ENCODE data around the gene KRT16.
"Not testable (repeated sequence)": the region's sequence is repeated elsewhere in the genome, so short reads cannot be mapped to it uniquely, and the experiment has no call there.

KRT16 gene

DNA sequence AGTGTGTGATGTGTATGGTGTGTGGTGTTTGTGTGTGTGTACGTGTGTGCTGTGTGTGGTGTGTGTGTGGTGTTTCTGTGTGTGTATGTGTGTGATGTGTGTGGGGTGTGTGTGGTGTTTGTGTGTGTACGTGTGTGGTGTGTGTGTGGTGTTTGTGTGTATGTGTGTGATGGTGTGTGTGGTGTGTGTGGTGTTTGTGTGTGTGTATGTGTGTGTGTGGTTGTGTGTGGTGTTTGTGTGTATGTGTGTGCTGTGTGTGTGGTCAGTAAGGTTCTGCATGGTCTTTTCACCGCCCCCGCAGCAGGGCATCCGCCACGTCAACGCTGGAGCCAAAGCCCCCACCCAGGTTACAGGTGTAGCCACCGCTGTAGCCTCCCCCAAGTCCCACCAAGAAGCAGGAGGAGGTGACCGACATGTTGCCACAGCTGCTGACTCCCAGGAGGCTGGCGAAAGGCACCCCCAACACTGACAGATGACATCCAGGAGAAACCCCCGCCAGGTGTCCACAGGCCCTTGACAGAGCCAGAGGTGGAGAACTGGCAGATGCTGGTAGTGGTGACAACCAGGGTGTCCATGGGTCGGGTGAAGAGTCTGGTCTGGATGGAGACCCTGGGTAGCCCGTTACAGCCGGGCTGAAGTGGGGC, 21.1 kb upstream of the KRT16 start:
- no peak for DNase-seq (ENCODE audit: low read depth)
- no peak overlapping the region for H3K4me3 ChIP-seq (ENCODE audit: low read length)

DNA sequence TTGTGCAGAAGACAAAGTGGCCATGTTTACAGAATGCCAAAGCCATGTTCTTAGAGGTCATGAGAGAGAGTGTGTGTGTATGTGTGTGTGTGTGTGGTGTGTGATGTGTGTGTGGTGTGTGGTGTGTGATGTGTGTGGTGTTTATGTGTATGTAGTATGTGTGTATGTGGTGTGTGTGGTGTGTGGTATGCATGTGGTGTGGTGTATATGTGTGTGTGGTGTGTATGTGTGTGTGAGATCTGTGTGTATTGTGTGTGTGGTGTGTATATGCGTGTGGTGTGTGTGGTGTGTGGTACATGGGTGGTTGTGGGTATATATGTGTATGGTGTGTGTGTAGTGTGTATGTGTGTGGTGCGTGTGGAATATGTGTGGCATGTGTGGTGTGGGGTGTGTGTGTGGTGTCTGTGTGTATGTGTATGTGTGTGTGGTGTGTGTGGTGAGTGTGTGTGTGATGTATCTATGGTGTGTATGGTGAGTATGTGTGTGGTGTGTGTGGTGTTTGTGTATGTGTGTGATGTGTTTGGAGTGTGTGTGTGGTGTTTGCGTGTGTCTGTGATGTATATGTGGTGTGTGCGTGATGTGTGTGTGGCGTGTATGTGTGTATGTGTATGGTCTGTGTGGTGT, 20.0 kb upstream of the KRT16 start:
- TF ChIP-seq, protein P1, sequence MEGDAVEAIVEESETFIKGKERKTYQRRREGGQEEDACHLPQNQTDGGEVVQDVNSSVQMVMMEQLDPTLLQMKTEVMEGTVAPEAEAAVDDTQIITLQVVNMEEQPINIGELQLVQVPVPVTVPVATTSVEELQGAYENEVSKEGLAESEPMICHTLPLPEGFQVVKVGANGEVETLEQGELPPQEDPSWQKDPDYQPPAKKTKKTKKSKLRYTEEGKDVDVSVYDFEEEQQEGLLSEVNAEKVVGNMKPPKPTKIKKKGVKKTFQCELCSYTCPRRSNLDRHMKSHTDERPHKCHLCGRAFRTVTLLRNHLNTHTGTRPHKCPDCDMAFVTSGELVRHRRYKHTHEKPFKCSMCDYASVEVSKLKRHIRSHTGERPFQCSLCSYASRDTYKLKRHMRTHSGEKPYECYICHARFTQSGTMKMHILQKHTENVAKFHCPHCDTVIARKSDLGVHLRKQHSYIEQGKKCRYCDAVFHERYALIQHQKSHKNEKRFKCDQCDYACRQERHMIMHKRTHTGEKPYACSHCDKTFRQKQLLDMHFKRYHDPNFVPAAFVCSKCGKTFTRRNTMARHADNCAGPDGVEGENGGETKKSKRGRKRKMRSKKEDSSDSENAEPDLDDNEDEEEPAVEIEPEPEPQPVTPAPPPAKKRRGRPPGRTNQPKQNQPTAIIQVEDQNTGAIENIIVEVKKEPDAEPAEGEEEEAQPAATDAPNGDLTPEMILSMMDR (conservative IDR thresholded peaks at IDR 0.05; ENCODE audit: low read depth, low read length) = no peak

More for the DNA sequence above, 21.1 kb upstream of the KRT16 start:
- TF ChIP-seq, protein P1 (conservative IDR thresholded peaks at IDR 0.05; ENCODE audit: low read depth, low read length) = no peak

DNA sequence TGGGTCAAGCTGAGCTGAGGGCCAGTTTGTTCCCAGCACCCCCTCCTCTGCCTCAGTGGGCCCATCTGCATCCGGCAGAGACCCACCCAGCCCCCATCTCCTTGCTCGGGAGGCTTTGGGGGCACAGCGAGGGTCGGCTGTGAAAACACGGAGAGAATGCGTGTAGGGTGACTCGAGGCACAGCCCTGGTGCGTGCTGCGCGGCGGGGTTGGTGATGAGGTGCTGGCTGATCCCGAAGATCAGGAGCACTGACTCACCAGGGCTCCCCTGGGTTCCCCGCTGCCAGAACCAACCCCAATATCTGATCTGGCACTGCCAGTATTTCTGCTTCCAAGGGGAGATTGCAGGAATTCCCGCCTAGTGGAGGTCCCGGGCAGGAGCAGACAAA, 19.3 kb upstream of the KRT16 start:
- no peak for DNase-seq (ENCODE audit: low read depth)
- TF ChIP-seq, protein P1 (conservative IDR thresholded peaks at IDR 0.05; ENCODE audit: low read depth, low read length) = no peak
- H3K4me3 ChIP-seq (ENCODE audit: low read length) = no peak overlapping the region

More for the DNA sequence above, 20.0 kb upstream of the KRT16 start:
- H3K4me3 ChIP-seq (ENCODE audit: low read length) = no peak overlapping the region
- no peak for DNase-seq (ENCODE audit: low read depth)

DNA sequence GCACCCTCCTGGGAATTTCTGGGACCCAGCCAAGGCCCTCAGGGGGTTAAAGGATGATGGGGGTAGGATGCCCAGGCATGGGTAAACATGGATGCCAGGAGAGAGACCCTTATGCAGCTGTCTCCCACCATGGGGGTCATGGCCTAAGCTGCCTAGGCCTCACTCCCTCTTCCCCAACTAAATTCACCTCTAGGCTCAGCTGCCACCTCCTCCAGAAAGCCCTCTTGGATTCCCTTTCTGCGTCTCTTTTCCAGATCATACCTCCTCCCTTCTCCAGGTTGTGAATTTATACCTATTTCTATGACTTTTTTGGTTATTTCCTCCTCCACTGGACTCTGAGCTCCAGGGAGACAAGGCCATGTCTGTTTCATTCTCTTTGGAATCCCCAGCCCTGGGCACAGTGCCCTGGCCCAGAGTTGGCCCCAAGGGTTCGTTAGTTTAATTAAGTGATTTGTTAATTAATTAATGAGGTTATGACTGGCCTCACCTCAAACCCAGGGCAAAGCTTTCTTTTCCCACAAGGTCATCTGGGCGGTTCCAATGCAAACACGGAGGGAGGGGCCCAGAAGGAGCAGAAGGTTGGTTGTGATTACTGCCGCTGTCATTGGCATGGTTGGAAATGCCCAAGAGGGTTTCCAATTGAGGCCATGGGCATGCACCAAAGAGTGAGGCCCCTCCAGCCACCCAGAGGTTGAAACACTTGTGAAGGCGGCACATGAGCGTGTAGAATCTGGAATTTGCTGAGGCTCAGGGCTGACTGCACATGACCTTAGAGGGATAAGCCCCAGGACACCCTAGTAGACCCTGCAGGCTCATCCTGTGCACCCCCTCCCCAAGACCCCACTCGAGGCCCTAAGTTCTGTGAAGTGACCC, 18.7 kb upstream of the KRT16 start:
- no peak for DNase-seq (ENCODE audit: low read depth)
- TF ChIP-seq, protein P1 (conservative IDR thresholded peaks at IDR 0.05; ENCODE audit: low read depth, low read length) = no peak
- H3K4me3 ChIP-seq (ENCODE audit: low read length) = no peak overlapping the region

DNA sequence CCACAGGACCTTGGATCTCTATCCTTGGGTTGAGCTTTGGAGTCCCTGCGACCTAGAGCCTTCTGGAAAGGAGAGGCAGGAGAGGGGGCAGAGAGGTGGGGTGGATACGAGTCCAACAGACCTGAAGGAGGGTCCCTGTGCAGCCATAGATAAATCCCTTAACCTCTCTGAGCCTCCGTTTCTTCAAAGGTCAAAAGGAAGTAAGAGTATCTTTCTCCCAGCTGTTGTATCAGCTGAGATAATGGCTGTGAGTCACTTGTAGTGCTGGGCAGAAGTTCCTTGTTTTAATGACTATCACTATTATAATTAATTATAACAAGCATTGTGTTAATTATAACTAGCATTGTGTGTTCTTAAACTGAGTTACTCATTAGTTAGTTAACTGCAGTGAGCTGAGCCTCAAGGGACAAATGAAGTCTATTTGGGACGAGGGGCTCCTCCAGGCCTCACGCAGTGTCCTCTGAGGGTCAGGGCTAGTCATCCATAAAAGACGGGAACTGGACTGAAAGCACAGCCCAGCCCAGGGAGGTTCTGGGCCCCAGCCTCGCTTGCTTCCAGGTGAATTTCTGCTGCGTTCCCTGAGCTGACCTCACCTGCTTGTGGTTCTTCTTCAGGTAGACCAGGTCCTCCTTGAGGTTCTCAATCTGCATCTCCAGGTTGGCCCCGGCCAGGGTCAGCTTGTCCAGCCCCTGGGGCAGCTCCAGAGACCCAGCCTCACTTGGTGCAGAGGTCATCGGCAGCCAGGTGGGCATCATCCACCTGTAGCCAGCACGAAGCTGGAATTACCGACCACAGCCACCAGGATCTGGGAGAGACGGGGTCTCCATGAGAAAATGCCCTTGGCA, 17.5 kb upstream of the KRT16 start:
- no peak for DNase-seq (ENCODE audit: low read depth)
- no peak overlapping the region for H3K4me3 ChIP-seq (ENCODE audit: low read length)
- TF ChIP-seq, protein P1 (conservative IDR thresholded peaks at IDR 0.05; ENCODE audit: low read depth, low read length) = no peak

DNA sequence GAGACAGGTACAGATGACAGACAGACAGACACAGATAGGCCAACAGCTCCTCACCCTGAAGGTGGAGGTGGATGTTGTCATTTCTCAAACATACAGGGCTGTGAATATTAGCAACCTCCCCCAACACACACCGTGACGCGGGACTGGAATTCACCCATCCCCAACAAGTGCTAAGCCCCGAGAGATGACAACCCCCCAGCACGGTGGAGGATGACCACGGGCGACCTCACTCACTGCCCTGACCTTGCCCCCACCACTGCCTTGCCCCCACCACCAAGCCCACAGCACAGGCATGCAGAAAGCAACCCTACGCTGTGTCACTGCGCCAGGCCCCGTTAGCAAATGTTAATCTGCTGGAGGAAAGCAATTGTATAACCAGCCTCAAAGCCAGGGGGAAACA, 16.7 kb upstream of the KRT16 start:
- TF ChIP-seq, protein P1 (conservative IDR thresholded peaks at IDR 0.05; ENCODE audit: low read depth, low read length) = no peak
- no peak for DNase-seq (ENCODE audit: low read depth)
- H3K4me3 ChIP-seq (ENCODE audit: low read length) = no peak overlapping the region

DNA sequence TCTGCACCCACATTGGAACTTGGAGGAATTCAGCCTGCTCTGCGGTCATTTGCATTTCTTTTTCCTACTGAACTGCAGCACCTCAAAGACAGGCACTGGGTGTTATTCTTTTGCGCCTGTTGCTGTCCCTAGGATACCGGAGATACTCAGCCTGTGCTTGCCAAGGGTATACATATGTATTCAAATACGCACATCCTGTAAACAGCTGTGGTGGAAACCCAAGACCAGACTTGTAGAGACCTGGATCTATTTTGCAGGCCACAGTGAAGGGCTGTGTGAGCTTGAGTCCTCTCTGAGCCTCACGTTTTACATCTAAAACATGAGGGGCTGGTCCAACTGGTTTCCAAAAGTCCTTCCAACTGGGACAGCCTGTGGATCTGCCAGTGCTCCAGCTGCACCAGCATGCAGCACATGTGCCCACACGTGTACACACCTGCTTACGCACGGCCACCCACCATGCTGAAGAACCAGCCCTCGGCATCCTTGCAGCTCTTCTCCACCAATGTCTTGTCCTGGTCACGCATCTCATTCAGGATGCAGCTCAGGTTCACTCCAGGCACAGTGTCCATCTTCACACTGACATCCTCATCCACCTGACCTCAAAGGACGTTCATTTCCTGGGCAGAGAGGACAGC, 16.2 kb upstream of the KRT16 start:
- H3K4me3 ChIP-seq (ENCODE audit: low read length); DNase-seq (ENCODE audit: low read depth): not testable (repeated sequence)

DNA sequence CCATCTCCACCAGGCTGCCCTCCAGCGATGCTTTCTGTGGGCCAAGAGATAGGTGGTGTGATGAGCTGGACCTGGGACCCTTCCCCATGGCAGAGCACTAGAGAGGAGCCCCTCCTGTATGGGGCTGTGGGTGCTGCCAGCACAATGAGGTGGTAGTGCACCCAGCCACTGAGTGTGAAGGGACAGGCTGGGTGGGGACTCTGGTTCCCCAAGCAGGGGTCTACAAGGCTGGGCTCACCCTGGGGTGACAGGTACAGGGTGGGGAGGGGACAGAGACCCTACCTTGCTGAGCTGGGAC, 15.5 kb upstream of the KRT16 start:
- H3K4me3 ChIP-seq (ENCODE audit: low read length); DNase-seq (ENCODE audit: low read depth): not testable (repeated sequence)
